Caki2 (cell line): ENCODE measurements around the gene CHCHD3. TPM values are rescaled to one million over a fixed set of nuclear protein-coding genes. Genes with fewer than 3 reads are reported as not detected.

Source experiments
- total RNA-seq: library from RNA; depleted of rRNA; stranded (reverse); fragments of >200 nt; shearing (Covaris generic); gene quantifications from 2 replicates; pipeline ENCODE4 v1.2.3, GENCODE V29; 2014; ENCODE audit warnings: low replicate concordance; rRNA removed

CHCHD3 gene
- total RNA-seq, 1 experiment from 2014 or later, result 124 TPM

Other genes with a start within 250 kb of the CHCHD3 start
- gene EXOC4, start 171.0 kb upstream of the CHCHD3 start, total RNA-seq, result 30.3 and 65.1 TPM in 2 replicates